ENCODE data around the gene CLINT1. TPM values are rescaled to one million over a fixed set of nuclear protein-coding genes. Genes with fewer than 3 reads are reported as not detected.

Gene CLINT1
- total RNA-seq, 1 experiment from 2014 or later = 69.2 TPM

DNA sequence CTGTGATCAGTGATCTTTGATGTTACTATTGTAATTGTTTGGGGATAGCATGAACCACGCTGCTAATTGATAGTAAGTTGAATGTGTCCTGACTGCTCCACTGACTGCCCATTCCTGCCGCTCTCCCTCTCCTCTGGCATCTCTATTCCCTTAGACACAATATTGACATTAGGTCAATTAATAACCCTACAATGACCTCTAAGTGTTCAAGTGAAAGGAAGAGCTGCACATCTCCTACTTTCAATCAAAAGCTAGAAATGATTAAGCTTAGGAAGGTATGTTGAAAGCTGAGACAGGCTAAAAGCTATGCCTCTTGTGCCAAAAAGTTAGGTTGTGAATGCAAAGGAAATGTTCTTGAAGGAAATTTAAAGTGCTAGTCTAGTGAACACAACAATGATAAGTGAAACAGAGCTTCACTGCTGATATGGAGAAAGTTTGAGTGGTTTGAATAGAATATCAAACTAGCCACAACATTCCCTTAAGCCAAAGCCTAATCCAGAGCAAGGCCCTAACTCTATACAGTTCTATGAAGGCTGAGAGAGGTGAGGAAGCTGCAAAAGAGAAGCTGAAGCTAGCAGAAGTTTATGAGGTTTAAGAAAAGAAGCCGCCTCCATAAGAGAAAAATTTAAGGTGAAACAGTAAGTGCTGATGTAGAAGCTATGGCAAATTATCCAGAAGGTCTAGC, 12.9 kb downstream of the CLINT1 start:
- Histone ChIP-seq H3K4me1 (ENCODE audit: control insufficient read depth in 1 of 2, insufficient read depth in 2 of 2, low read length in 2 of 2) (no peaks in the 10 kb centered on the region), H4K20me1 (ENCODE audit: insufficient read depth) (peaks cover 14% of the 10 kb centered on the region; the same call in 1 of the 2 replicates), H3K27ac (ENCODE audit: low read depth, low read length) (no peak overlapping the region), H3K9me3 (ENCODE audit: control insufficient read depth in 1 of 2, insufficient read depth in 1 of 2, low read depth in 1 of 2, low read length in 2 of 2) (no peaks in the 10 kb centered on the region), H3K79me2 (ENCODE audit: insufficient read depth, low read length) (peaks cover 92% of the 10 kb centered on the region), H3K4me3 (replicated peaks in 1 of 2; ENCODE audit: low read depth in 1 of 2, low read length in 2 of 2) (no peak overlapping the region), H3K36me3 (ENCODE audit: control insufficient read depth in 1 of 2, insufficient read depth in 2 of 2, low read length in 2 of 2) (no peaks in the 10 kb centered on the region), H2AFZ (ENCODE audit: low read depth, low read length, poor library complexity, severe bottlenecking) (no peak overlapping the region), H3K4me2 (ENCODE audit: low read length) (no peak overlapping the region), H3K27me3 (ENCODE audit: insufficient read depth, low read length) (no peaks in the 10 kb centered on the region), H3K9ac (ENCODE audit: low read length) (no peak overlapping the region), H3K9me2 (ENCODE audit: insufficient read depth) (no peaks in the 10 kb centered on the region)
- ATAC-seq = no peak
- TF ChIP-seq JUND (IDR thresholded peaks at IDR 0.05) = no peak
- no peak for TF ChIP-seq CBX3 (IDR thresholded peaks at IDR 0.05; ENCODE audit: low read depth)
- TF ChIP-seq, protein P1, sequence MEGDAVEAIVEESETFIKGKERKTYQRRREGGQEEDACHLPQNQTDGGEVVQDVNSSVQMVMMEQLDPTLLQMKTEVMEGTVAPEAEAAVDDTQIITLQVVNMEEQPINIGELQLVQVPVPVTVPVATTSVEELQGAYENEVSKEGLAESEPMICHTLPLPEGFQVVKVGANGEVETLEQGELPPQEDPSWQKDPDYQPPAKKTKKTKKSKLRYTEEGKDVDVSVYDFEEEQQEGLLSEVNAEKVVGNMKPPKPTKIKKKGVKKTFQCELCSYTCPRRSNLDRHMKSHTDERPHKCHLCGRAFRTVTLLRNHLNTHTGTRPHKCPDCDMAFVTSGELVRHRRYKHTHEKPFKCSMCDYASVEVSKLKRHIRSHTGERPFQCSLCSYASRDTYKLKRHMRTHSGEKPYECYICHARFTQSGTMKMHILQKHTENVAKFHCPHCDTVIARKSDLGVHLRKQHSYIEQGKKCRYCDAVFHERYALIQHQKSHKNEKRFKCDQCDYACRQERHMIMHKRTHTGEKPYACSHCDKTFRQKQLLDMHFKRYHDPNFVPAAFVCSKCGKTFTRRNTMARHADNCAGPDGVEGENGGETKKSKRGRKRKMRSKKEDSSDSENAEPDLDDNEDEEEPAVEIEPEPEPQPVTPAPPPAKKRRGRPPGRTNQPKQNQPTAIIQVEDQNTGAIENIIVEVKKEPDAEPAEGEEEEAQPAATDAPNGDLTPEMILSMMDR (IDR thresholded peaks at IDR 0.05 in 2 of 3, conservative IDR thresholded peaks at IDR 0.05 in 1 of 3; ENCODE audit: borderline replicate concordance in 1 of 3, insufficient read depth in 1 of 3, low read depth in 2 of 3, low read length in 2 of 3) = no peak
- no peak for TF ChIP-seq YY1 (IDR thresholded peaks at IDR 0.05; ENCODE audit: extremely low read depth, insufficient replicate concordance, low read depth, low read length)
- TF ChIP-seq SP1 (IDR thresholded peaks at IDR 0.05; ENCODE audit: low read depth) = no peak
- TF ChIP-seq, protein P2, sequence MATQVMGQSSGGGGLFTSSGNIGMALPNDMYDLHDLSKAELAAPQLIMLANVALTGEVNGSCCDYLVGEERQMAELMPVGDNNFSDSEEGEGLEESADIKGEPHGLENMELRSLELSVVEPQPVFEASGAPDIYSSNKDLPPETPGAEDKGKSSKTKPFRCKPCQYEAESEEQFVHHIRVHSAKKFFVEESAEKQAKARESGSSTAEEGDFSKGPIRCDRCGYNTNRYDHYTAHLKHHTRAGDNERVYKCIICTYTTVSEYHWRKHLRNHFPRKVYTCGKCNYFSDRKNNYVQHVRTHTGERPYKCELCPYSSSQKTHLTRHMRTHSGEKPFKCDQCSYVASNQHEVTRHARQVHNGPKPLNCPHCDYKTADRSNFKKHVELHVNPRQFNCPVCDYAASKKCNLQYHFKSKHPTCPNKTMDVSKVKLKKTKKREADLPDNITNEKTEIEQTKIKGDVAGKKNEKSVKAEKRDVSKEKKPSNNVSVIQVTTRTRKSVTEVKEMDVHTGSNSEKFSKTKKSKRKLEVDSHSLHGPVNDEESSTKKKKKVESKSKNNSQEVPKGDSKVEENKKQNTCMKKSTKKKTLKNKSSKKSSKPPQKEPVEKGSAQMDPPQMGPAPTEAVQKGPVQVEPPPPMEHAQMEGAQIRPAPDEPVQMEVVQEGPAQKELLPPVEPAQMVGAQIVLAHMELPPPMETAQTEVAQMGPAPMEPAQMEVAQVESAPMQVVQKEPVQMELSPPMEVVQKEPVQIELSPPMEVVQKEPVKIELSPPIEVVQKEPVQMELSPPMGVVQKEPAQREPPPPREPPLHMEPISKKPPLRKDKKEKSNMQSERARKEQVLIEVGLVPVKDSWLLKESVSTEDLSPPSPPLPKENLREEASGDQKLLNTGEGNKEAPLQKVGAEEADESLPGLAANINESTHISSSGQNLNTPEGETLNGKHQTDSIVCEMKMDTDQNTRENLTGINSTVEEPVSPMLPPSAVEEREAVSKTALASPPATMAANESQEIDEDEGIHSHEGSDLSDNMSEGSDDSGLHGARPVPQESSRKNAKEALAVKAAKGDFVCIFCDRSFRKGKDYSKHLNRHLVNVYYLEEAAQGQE (IDR thresholded peaks at IDR 0.05; ENCODE audit: low read depth) = no peak
- TF ChIP-seq ELF1 (IDR thresholded peaks at IDR 0.05; ENCODE audit: borderline replicate concordance, low read depth) = no peak
- TF ChIP-seq, protein P3, sequence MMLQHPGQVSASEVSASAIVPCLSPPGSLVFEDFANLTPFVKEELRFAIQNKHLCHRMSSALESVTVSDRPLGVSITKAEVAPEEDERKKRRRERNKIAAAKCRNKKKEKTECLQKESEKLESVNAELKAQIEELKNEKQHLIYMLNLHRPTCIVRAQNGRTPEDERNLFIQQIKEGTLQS (IDR thresholded peaks at IDR 0.05) = no peak
- TF ChIP-seq RAD21 (IDR thresholded peaks at IDR 0.05; ENCODE audit: low read depth) = no peak
- BruUV-seq (replicated peaks) = no TSS peak
- ChIA-PET CTCF (interaction anchor here (1.9 kb wide), 1 partner anchor 10 kb away, joined by 10 read pairs; no protein-coding TSS in a partner anchor), POLR2A (no interaction called here), RAD21 (ENCODE audit: low non-redundant PET in 1 of 2, low total read pairs in 2 of 2, uncharacterized antibody in 2 of 2, unreplicated experiment in 2 of 2) (no interaction called here)
- intact Hi-C loops (cut with micrococcal nuclease) = no loop called here
- DNase-seq (ENCODE audit: low read depth, low spot score) = no peak

Measured in HCT116 (cell line).